GM12891 (cell line): ENCODE results near the gene ASPN.

Source experiments
- POLR2A ChIP-seq: IDR thresholded peaks from 2 replicates; pipeline ENCODE4 v1.6.1; 2011; ENCODE audit warnings: low read depth, low read length, control low read depth
- POLR2AphosphoS5 ChIP-seq: IDR thresholded peaks from 2 replicates; pipeline ENCODE4 v1.6.1; 2011; ENCODE audit warnings: low read depth, low read length, control low read depth
- TAF1 ChIP-seq: IDR thresholded peaks from 2 replicates; pipeline ENCODE4 v1.6.1; 2011; ENCODE audit warnings: low read depth, low read length, control low read depth

DNA sequence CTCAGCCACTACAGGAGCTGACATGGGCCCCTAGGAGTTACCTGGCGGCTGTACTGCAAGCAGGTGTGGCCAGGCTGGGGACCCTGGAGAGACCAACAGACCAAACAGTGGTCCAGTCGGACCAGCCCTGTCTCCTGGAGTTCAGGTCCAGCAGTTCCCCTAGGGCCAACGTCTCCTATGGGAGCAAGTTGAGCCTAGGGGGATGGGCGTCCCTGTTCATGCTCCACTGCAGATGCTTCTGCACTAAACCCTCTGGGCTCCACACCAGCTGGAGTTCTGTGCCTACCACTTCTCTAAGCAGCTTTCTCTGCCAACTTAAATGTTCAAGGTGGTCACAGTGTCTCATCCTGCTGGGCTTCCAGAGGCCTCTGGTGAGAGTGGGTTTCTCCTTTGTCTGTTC is 37.5 kb downstream of the ASPN start:
- TF ChIP-seq POLR2A = no peak
- no peak for TF ChIP-seq POLR2AphosphoS5
- no peak for TF ChIP-seq TAF1
